Measurements from ENCODE around the gene SLC22A3. TPM values are rescaled to one million over a fixed set of nuclear protein-coding genes. Genes with fewer than 3 reads are reported as not detected.

The SLC22A3 gene
- total RNA-seq, 1 experiment from 2014 or later = 0.06 TPM

- DNase-seq (ENCODE audit: low read depth) = no peak
Observed at GRCh38 chr6:160336200-160336599, 12.0 kb upstream of the SLC22A3 start.

GRCh38 chr6:160337301-160337700 is 10.9 kb upstream of the SLC22A3 start:
- peak; percentile 37 for DNase-seq (ENCODE audit: low read depth)

GRCh38 chr6:160337991-160338390 is 10.2 kb upstream of the SLC22A3 start:
- no peak for DNase-seq (ENCODE audit: low read depth)

GRCh38 chr6:160343144-160343543 is 5.0 kb upstream of the SLC22A3 start:
- DNase-seq (ENCODE audit: low read depth) = no peak

GRCh38 chr6:160344271-160344670 is 3.9 kb upstream of the SLC22A3 start:
- DNase-seq (ENCODE audit: low read depth) = no peak

DNA sequence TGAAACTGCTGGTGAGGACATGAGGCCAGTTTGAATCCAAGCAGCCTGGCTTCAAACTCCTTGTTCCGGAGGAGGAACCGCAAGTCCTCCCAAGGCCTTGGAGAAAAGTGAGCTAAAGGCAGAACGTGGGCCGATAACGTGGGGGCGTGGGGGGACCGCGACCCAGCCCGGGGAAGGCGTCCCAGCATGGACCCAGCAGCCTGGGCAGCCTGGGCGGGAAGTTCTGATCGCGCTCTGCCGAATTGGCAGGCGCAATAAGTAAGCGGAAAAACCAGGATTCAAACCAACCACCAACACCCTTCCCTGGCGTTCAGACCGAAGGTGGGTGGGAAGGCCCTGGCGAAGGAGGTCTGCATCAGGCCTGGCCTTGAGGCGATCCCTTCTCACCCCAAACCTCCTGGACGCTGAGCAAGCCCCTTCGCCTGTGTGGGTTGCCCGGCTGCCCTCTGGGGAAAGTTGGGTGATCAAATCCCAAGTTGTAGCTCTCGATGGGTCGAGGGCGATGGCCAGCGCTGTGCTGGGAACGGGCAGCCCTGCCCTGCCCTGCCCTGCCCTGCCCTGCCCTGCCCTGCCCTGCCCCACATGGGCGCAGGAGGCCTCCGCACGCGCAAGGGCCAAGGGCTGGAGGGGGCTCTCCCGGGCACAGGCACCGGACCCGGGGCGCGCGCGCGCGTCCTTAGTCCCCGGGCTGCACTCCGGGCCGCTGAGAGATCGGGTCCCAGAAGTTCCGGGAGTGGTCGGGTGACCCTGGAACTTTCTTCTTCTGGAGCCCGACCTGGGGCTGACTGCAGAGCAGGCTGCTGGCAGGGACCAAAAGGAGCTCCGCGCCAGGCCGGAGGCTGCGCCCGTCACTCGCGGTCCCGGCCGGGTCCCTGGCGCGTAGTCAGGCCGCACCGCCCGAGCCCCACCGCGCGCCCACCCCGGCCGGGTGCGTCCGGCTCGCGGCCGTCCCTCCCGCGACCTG is 637 bp upstream of the SLC22A3 start:
- no peak for DNase-seq (ENCODE audit: low read depth)

DNA sequence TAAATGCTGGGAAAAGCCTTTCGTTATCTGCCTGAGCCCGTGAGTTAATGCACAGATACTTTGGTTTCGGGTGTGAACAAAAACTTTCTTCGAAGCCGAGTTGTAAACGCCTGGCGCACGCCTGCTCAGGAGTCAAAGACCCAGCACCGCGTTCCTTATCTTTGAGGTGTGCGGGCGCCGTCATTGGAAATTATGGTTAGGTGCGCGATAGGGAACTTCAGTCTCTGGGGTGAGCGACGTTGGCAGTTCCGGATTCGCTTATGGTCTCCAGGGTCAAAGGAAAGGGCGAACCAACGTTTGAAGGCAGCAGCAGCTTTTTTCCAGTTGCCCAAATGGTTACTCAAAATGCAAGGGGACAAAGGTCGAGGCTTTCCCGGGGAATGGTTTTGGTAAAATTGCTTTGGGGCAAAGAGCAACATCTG is 853 bp downstream of the SLC22A3 start:
- DNase-seq (ENCODE audit: low read depth) = no peak

GRCh38 chr6:160349814-160350350 is 1.7 kb downstream of the SLC22A3 start:
- no peak for DNase-seq (ENCODE audit: low read depth)

DNA sequence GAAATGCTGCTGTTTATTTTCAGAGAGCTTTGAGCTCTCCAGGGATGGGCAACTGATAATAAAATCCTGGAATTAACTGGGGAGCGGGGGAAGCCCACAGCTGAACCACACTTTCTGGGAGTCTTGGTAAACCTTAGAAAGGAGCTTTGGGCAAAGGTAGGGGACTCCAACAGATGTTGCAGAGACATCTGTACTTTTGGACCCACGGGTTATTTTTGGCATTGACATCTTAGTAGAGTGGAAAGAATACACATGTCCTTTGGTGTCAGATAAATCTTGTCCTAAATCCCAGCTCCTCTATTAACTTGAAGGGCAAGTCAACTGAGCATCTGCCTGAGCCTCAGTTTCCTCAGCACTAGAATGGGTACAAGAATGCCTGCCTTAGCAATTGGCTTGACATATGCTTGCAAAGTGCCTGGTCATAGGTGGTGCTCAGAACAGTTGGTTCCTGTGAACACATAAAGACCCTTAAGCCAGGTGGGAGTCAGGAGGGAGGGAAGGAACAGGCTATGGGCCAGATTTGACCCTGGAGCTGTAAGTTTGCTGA is 5.8 kb downstream of the SLC22A3 start:
- DNase-seq (ENCODE audit: low read depth) = no peak

- DNase-seq (ENCODE audit: low read depth) = peak; percentile 26
Observed at GRCh38 chr6:160355001-160355400, 6.8 kb downstream of the SLC22A3 start.

- no peak for DNase-seq (ENCODE audit: low read depth)
Observed at GRCh38 chr6:160356074-160356744, 8.0 kb downstream of the SLC22A3 start.

DNA sequence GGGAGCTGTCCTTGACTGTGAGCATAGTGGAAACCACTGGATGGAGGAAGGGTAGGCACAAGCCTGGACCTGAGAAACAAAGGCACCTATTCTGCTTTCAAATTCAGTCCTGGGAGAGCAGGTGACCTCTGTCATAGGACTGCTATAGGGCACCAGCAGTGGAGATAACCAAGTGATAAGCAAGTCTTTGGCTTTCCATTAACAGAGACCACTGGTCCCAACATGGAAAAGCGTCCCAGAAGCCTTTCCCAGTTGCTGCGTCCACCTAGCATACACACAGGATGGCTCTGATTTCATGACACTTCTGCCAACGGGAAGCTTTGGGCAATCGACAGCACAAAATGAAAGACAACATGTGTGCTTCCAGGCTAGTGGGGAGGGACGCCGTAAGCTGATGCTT is 8.9 kb downstream of the SLC22A3 start:
- DNase-seq (ENCODE audit: low read depth) = no peak

- no peak for DNase-seq (ENCODE audit: low read depth)
Observed at GRCh38 chr6:160358225-160359119, 10.3 kb downstream of the SLC22A3 start.

- DNase-seq (ENCODE audit: low read depth) = no peak
Observed at GRCh38 chr6:160360955-160361354, 12.8 kb downstream of the SLC22A3 start.

DNA sequence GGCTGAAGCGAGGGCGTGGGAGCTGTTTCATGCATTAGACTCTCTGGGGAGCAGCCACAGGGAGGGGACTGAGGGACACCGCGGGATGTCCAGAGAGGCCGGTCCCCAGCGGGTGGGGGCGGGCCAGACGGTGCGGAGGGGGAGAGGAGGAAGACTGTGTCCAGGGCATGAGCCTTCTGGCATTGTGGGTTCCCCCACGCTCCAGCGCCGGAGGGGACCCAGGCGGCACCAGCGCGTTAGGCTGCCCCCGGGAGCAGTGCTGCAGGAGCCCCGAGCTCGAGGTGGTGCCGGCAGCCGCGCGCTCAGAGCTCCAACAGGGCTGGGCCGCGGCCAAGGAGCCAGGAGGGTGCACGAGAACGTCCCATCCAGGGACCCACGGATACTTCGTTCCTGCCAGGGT is 14.4 kb downstream of the SLC22A3 start:
- DNase-seq (ENCODE audit: low read depth) = no peak

- no peak for DNase-seq (ENCODE audit: low read depth)
Observed at GRCh38 chr6:160363016-160363996, 15.1 kb downstream of the SLC22A3 start.

DNA sequence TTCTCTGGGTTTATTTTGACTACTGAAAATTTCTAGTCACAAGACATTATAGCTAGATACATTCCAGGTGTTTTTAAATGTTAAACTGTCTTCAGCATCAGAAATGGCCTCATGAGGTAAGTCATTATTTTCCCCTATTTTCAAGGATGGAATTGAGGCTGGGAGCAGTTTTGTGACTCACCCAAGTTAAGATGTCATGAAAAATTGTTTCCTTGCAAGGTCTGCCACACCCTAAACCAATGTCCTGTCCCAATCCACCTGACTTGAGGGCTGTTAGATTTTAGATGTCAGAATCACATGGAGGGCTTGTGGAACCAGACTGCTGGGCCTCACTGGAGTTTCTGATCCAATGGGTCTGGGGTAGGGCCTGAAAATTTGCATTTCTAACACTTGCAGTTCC is 16.9 kb downstream of the SLC22A3 start:
- no peak for DNase-seq (ENCODE audit: low read depth)

GRCh38 chr6:160367798-160368547 is 19.8 kb downstream of the SLC22A3 start:
- DNase-seq (ENCODE audit: low read depth) = no peak

DNA sequence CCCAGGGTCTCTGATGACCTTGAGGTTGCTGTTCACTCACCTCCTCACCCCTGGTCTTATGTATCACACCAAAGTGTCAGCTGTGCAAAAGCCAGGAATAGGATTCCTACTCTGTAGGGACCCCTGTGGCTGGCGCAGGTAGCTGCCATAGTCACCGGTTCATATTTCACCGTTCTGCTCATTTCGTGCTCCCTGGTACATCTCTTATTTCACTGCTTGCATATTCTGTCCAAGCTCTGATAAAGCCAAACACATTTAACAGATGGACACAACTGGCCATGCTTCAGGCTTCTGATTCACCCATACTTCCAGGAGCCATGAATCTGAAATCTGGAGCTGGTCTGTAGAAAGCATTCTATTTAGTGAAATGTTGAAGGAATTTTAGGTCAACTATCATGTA is 20.5 kb downstream of the SLC22A3 start:
- no peak for DNase-seq (ENCODE audit: low read depth)

Data from LHCN-M2 (cell line).